Lower leg skin (tissue), 3 donors: Measurements from ENCODE around the gene FGF9.

Source experiments
- CTCF ChIP-seq, 3 donors: fragments of 450-650 bp; IDR thresholded peaks; one replicate each; pipeline ENCODE4 v1.5.1; 2016; ENCODE audit warnings: antibody characterized with exemption in 3 of 3, mild to moderate bottlenecking in 3 of 3, moderate library complexity in 2 of 3
- POLR2A ChIP-seq, 2 donors: fragments of 450-650 bp; IDR thresholded peaks; one replicate each; pipeline ENCODE4 v1.6.1; 2016 to 2017; ENCODE audit warnings: antibody characterized with exemption in 2 of 2, mild to moderate bottlenecking in 1 of 2, moderate library complexity in 1 of 2

- TF ChIP-seq CTCF (IDR thresholded peaks at IDR 0.05) = no peak
- TF ChIP-seq POLR2A (IDR thresholded peaks at IDR 0.05) = no peak
Measured at GRCh38 chr13:21636656-21637055, 34.2 kb upstream of the FGF9 start.
